GM18499 (cell line): ENCODE measurements around the gene CCDC32.

Experiments used
- ATAC-seq: cut with Tn5 transposase; IDR thresholded peaks from one replicate; pipeline ENCODE4 v1.9.1; 2021; ENCODE audit warnings: moderate number of reproducible peaks; ENCODE audit not compliant: insufficient read depth, unreplicated experiment

The CCDC32 gene

GRCh38 chr15:40525855-40526254, 39.0 kb downstream of the CCDC32 start:
- no peak for ATAC-seq

GRCh38 chr15:40523611-40524010, 41.2 kb downstream of the CCDC32 start:
- no peak for ATAC-seq

- no peak for ATAC-seq
Measured at GRCh38 chr15:40516322-40516721, 48.5 kb downstream of the CCDC32 start.

- no peak for ATAC-seq
Measured at GRCh38 chr15:40513609-40514008, 51.2 kb downstream of the CCDC32 start.

GRCh38 chr15:40512440-40512839, 52.4 kb downstream of the CCDC32 start:
- ATAC-seq, result no peak

GRCh38 chr15:40511472-40512133, 53.2 kb downstream of the CCDC32 start:
- no peak for ATAC-seq

- no peak for ATAC-seq
Measured at GRCh38 chr15:40511093-40511471, 53.8 kb downstream of the CCDC32 start.

GRCh38 chr15:40510201-40510600, 54.6 kb downstream of the CCDC32 start:
- no peak for ATAC-seq

- no peak for ATAC-seq
Measured at GRCh38 chr15:40508216-40508615, 56.6 kb downstream of the CCDC32 start.

- no peak for ATAC-seq
Measured at GRCh38 chr15:40506964-40507571, 57.8 kb downstream of the CCDC32 start.
